ENCODE measurements around the gene MX1.

The MX1 gene

GRCh38 chr21:41458559-41458958, 32.5 kb downstream of the MX1 start:
- DNase-seq (ENCODE audit: low read depth in 3 of 3, low spot score in 1 of 3) = no peak

DNA sequence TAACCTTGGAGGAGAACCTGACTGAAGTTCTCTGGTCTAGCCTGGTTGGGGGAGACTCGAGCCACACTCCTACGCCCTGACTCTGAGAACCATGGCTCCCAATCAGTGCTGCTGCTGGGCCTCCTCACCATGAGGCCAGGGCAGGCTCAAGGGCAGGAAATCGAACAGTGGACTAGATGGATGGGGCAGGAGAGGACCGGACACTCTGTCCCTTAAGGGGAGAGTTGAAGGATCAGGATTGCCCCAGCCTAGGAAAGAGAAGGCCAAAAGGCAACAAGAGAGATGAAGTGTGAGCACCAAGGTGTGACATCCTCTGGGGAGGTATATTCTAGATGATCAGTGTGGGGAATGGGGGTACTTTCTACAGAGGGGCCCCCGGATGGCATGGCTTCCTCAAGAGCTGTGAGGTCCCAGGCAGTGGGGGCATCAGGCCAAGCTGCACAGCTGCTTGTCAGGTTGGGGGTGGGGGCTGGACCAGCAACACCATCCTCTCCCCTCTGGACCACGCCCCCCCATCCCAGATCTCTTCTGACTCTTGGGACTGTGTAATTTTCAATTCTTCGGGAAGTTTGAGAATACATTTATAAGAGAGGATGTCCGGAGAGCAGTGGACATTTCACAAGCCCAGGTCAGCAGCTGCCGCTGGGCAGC, 34.0 kb downstream of the MX1 start:
- no peak for DNase-seq (ENCODE audit: low read depth in 3 of 3, low spot score in 1 of 3)

GRCh38 chr21:41460578-41461527, 34.8 kb downstream of the MX1 start:
- DNase-seq (ENCODE audit: low read depth in 3 of 3, low spot score in 1 of 3) = peak; percentile 5 to 39 (median 27)

- DNase-seq (ENCODE audit: low read depth in 3 of 3, low spot score in 1 of 3) = no peak
These were observed 39.2 kb downstream of the MX1 start for GRCh38 chr21:41465176-41465781.

GRCh38 chr21:41466024-41466820, 40.2 kb downstream of the MX1 start:
- DNase-seq (ENCODE audit: low read depth in 3 of 3, low spot score in 1 of 3) = no peak

DNA sequence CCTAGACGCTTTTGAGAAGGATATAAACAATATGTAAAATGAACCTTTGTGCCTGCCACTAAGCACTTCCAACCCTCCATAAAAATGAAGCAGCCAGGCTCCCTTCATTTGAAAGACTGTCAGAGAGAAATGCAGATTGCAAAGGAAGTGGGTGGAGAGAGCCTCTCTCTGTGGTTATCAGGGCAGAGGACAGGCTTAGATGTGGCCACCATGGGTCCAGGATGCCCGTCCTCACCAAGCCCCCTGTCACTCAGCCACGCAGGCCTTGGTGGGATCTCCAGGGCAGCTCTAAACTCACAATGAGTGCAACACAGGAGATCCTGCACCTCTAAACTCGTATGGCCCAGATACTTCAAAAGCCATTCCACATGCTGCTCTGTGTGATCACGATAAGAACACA, 44.0 kb downstream of the MX1 start:
- no peak for DNase-seq (ENCODE audit: low read depth in 3 of 3, low spot score in 1 of 3)

- no peak for DNase-seq (ENCODE audit: low read depth in 3 of 3, low spot score in 1 of 3)
These were observed 46.9 kb downstream of the MX1 start for GRCh38 chr21:41472753-41473548.

DNA sequence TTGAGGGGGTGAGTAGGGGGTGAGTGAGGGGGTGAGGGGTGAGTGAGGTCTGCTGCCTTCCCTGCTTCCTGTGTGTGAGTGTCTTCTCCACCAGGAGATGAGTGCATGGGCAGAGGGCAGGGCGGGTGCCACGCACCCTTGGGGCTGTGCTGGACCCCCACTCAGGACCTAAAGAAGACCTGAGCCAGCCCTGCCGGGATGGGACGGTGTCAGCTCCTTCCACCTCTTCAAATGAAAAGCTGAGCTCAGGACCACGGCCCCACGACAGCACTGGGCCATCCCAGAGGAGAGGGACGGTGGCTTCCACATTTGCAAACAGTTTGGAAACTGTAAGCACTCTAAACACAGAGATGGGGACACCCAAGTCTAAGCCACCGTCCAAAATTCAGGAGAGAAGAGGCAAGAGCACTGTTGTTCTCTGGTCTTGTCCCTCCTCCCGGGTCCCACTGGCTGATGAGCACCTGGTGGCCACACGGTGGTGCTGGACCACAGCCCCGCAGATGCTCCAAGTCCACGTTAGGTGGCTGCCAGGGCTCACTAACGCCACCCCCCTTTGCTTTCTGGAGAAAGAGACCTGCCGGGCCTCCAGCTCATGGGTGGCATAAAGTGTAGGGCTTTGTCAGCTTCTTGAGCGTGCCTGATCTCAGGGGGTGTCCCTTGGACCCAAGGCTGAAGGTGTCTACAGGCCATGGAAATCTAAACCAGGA, 49.8 kb downstream of the MX1 start:
- no peak for DNase-seq (ENCODE audit: low read depth in 3 of 3, low spot score in 1 of 3)

- no peak for DNase-seq (ENCODE audit: low read depth in 3 of 3, low spot score in 1 of 3)
These were observed 51.7 kb downstream of the MX1 start for GRCh38 chr21:41477641-41478318.

- no peak for DNase-seq (ENCODE audit: low read depth in 3 of 3, low spot score in 1 of 3)
These were observed 52.5 kb downstream of the MX1 start for GRCh38 chr21:41478319-41479177.

DNA sequence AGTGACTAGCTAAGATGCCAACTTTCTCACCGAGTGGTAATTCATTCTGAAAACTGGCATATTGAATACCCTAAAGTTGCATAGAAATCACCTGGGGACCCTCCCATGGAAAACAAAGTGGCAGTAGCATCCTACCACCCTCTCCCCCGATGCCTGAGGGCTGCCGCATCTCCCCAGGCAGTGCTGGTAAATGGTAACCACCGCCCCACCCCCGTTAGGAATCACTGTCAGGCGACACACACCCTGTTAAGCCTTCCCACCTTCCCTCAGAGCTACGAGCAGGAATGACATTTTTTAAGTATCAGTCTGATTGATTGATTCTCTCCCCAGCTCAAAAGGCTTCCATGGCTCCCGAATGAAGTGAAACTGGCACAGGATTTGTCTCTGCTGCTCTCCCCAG, 53.6 kb downstream of the MX1 start:
- DNase-seq (ENCODE audit: low read depth in 3 of 3, low spot score in 1 of 3) = no peak

GRCh38 chr21:41480086-41480690, 54.1 kb downstream of the MX1 start:
- no peak for DNase-seq (ENCODE audit: low read depth in 3 of 3, low spot score in 1 of 3)

GRCh38 chr21:41481191-41481590, 55.2 kb downstream of the MX1 start:
- no peak for DNase-seq (ENCODE audit: low read depth in 3 of 3, low spot score in 1 of 3)

GRCh38 chr21:41482301-41482700, 56.3 kb downstream of the MX1 start:
- no peak for DNase-seq (ENCODE audit: low read depth in 3 of 3, low spot score in 1 of 3)

DNA sequence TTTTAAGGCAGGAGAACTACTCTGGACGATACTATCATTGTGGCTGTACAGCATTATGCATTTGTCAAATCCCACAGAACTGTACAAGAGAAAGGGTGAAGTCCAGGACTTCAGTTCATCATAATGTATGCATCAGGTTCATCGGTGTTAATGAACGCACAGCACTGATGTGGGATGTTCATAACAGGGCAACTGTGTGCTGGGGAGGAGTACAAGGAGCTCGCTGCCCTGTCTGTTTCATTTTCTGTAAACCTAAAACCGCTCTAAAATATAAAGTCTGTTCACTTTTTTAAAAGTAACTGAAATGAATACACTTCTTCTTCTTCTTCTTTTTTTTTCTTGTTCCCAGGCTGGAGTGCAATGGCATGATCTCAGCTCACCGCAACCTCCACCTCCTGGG, 56.9 kb downstream of the MX1 start:
- DNase-seq (ENCODE audit: low read depth in 3 of 3, low spot score in 1 of 3) = no peak

DNA sequence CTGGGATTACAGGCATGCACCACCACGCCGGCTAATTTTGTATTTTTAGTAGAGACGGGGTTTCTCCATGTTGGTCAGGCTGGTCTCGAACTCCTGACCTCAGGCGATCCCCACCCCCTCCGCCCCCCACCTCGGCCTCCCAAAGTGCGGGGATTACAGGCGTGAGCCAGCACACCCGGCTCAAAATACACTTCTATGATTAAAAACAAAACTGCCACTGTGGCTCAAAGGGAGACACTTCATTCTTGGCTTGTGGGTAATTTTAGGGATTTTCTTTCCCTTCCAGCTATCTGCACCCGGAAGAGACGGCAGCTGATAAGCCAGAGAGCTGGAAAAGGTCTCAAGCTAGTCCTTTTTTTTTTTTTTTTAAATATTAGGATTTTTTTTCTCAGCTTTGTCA, 57.4 kb downstream of the MX1 start:
- DNase-seq (ENCODE audit: low read depth in 3 of 3, low spot score in 1 of 3) = no peak

GRCh38 chr21:41483973-41484372, 57.9 kb downstream of the MX1 start:
- DNase-seq (ENCODE audit: low read depth in 3 of 3, low spot score in 1 of 3) = no peak

DNA sequence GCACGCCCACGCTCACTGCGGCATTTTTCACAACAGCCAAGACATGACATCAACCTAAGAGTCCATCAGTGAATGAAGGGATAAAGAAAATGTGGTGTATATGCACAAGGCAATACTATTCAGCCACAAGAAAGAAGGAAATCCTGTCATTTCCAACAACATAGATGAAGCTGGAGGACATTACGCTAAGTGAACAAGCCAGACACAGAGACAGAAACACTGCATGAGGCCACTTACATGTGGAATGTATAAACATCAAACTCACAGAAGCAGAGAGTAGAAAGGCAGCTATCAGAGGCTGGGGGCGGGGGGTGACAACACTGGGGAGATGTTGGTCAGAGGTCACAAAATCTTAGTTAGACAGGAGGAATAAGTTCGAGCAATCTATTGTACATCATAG, 61.0 kb downstream of the MX1 start:
- no peak for DNase-seq (ENCODE audit: low read depth in 3 of 3, low spot score in 1 of 3)
